ENCODE results near the gene CPED1.
"Not testable (repeated sequence)": the region's sequence is repeated elsewhere in the genome, so short reads cannot be mapped to it uniquely, and the experiment has no call there.

CPED1 gene

DNA sequence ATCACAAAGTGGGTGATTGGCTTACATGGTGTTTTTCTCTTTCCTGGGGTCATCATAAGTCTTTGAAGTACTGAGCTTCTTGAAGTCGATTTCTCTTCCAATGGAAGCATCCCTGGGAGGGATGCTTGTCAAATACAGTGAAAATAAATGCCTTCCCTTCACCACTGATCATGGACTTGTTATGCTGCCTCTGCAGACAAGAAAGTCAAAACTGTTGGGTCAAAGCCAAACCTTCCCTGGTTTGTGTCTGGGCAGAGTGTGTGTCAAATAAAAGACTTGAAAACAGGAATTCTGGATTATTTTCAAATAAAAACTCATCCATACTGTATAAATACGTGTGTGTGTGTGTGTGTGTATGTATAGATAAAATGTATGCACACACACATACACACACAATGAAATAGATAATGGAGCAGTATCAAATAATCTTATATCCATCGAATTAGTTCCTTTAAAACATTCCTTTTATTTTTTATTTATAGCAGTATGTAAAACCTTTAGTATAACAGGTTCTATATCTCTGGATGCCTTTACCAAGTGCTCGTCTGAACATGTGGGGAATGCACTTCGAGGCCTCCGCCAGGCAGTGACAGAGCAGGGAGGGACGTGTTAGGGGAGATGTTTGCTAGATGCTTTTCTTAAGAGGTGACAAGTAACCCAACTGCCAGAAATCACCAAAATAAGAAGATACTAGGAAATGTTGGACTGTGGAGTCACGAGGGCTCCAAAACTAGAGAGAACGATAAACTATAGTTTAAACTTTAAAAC is 313.1 kb downstream of the CPED1 start:
- DNase-seq, result no peak

- peak; percentile 6 for DNase-seq
Measured at GRCh38 chr7:121302214-121302745, 313.8 kb downstream of the CPED1 start.

- DNase-seq, result no peak
Measured at GRCh38 chr7:121303422-121304101, 315.1 kb downstream of the CPED1 start.

- no peak for DNase-seq
Measured at GRCh38 chr7:121304102-121304658, 315.7 kb downstream of the CPED1 start.

DNA sequence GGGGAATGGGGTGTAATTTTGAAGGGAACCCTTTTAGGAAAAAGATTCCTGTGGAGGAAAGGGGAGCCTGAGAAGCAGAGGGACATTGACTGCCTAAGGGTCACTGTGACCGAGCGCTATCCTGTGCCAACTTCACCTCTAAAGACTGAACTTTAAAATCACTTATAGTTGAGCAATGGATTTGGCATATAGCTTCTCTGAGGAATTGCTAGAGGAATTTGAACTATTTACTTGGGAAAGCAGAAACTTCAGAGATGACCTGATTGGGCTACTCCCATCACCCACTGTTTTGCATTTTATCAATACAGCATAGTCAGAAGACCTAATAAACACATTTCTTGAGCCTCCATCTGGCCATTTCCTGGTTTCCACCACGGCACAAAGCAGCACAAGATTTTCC is 316.6 kb downstream of the CPED1 start:
- no peak for DNase-seq

DNA sequence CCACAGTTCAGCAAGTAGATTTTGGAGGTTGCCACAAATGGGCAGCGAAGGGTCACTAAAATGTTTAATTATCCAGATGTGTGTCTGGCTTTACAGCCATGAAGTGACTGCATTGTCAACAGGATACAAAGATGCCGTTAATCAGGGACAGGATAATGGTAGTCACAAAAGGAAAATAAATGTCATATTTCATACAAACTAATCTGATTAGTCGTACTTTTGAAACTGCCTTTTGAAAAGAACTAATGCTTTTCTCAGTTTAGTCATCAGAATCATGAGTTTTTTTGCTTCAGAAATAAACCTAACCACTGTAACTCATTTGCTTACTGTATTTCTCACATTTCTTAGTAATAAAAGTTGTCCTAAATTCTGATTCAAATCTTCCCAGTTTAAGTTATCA is 318.1 kb downstream of the CPED1 start:
- DNase-seq, result no peak

- DNase-seq, result no peak
Measured at GRCh38 chr7:121307021-121307574, 318.6 kb downstream of the CPED1 start.

- no peak for DNase-seq
Measured at GRCh38 chr7:121313220-121313792, 324.8 kb downstream of the CPED1 start.

- DNase-seq, result no peak
Measured at GRCh38 chr7:121313793-121314676, 325.5 kb downstream of the CPED1 start.

DNA sequence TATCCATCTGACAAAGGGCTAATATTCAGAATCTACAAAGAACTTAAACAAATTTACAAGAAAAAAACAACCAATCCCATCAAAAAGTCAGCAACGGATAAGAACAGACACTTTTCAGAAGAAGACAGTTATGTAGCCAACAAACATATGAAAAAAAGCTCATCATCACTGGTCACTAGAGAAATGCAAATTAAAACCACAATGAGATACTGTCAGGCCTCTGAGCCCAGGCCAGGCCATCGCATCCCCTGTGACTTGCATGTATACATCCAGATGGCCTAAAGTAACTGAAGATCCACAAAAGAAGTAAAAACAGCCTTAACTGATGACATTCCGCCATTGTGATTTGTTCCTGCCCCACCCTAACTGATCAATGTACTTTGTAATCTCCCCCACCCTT is 326.7 kb downstream of the CPED1 start:
- DNase-seq, result not testable (repeated sequence)

- DNase-seq, result no peak
Measured at GRCh38 chr7:121322460-121322859, 333.9 kb downstream of the CPED1 start.

GRCh38 chr7:121323515-121324302 is 335.2 kb downstream of the CPED1 start:
- DNase-seq, result no peak

GRCh38 chr7:121327671-121328070 is 339.2 kb downstream of the CPED1 start:
- DNase-seq, result no peak

DNA sequence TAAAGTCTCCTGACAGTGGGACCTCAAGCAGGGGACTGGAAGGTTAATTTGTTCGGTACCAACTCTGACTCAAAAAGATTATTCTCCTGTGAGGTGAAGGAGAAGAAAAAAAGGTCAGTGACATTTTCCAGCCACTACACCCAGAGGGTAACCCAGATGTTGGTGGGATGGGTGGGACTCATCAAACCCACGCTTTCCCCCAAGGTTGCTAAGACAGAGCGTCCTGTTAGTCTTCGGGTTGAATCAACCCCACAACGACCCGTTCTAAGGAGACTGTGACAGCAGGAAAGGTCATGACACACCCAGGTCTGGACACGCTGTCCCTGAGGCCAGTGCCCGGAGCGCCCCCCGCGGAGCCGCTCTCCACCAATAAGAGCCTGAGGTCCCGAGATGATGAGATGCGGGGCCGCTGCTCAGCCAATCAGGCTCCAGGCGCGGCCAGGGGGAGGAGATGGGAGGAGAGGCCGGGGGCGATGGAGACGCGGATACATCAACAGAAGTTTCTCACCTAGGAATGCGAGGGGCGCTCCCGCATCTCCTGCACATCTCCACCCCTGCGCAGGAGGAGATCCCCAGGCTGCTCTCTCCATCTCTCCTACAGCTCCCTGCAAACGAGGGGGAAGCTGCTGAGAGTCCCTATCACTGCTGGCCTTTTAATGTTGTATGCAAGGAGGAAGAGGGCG is 340.1 kb downstream of the CPED1 start, which contains the start of gene WNT16:
Gene WNT16 (plus strand): TSS at position 493 of the 683 bp plus-strand sequence. CDS start 293 bp downstream, outside the sequence.
- no peak for DNase-seq

- peak; percentile 24 for DNase-seq
Measured at GRCh38 chr7:121329191-121330052, 340.9 kb downstream of the CPED1 start.

DNA sequence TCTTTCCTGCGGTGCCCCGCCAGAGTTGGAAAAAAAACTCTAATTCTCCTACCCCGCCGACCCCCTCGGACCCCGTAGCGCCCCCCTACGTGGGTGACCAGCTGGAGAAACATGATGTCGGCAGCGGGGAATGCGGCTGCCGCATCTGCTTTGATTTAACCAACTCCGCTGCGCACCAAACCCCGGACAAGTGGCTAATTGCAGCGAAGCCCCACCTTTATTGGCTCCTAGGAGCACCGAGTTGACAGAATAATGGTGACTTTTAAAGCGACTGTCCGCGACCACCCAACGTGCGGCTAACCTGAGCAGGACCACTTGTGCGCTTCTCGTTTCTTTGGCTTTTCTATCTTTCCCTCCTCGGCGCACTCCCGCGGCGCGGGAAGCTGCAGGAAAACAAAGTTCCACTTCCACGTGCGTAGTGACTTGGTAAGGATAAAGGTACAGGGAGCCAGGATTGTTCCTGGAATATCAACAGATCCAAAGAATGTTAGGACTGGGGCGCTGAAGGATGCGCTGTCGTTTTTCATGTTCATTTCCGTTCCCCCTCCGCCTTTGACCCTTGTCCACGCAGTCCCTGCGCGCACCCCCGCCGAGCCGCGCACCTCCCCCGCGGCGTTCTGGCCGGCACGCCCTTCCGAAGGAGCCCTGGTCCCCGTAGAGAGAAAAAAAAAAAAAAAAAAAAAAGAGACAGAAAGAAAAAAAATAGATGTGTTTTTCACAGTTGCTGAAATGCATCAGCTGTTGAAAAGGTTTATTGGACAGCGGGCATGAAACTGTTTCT is 341.7 kb downstream of the CPED1 start:
- no peak for DNase-seq

- DNase-seq, result no peak
Measured at GRCh38 chr7:121331048-121331447, 342.5 kb downstream of the CPED1 start.

DNA sequence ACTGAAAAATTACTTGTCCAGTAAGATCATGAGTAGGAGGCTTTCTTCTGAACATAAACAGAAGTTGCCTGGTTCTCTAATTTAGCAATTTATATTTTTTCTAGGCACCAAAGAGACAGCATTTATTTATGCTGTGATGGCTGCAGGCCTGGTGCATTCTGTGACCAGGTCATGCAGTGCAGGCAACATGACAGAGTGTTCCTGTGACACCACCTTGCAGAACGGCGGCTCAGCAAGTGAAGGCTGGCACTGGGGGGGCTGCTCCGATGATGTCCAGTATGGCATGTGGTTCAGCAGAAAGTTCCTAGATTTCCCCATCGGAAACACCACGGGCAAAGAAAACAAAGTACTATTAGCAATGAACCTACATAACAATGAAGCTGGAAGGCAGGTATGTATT is 343.1 kb downstream of the CPED1 start:
- no peak for DNase-seq

DNA sequence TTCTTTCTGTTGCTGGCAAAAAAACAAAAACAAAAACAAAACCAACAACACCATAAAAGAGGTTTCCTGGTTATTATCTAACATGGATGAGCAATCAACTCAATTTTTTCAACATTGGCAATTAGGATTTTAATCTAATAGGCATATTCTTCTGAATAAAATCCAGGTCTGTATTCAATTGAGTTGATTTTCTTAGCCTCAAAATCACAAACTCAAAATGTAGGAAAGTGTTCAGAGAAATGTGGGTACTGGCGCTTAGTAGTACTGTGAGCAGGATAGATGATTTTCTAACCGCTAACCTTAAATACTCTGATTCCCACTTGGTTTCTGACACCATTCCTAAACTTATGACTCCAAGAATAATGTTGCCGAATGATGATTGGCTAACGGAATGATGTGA is 345.9 kb downstream of the CPED1 start:
- no peak for DNase-seq

Measured in stimulated activated CD4-positive, alpha-beta T cell treated with anti-CD3 and anti-CD28 coated beads, Interleukin-1b, Interleukin-23, amount 100 ng/mL, for 48 hours (primary cell).